Tibial artery (tissue), 4 donors: Measurements from ENCODE around the gene LRRC3.

Source experiments
- DNase-seq, 2 donors: peaks; one replicate each; pipeline ENCODE4 v3.0.0-alpha.2; 2019
- H3K27ac ChIP-seq, 2 donors: fragments of 200-600 bp; sonication (generic) in 1 of 2; 1 replicate in 1 of 2; 2 replicates in 1 of 2; pipeline ENCODE4 v1.5.1; 2018 to 2019; ENCODE audit warnings: mild to moderate bottlenecking in 1 of 2
- H3K27me3 ChIP-seq, 2 donors: fragments of 200-600 bp; sonication (generic) in 1 of 2; one replicate each; pipeline versions ENCODE4 v1.5.1 to v1.6.0; 2016 to 2019
- H3K36me3 ChIP-seq, 3 donors: fragments of 200-600 bp; sonication (generic) in 2 of 3; one replicate each; pipeline ENCODE4 v1.5.1; 2016 to 2019; ENCODE audit warnings: mild to moderate bottlenecking in 2 of 3
- H3K4me1 ChIP-seq, 4 donors: fragments of 200-600 bp; sonication (generic) in 2 of 4; 1 replicate in 3 of 4; 2 replicates in 1 of 4; pipeline ENCODE4 v1.5.1; 2016 to 2019
- H3K4me3 ChIP-seq, 2 donors: fragments of 200-600 bp; sonication (generic) in 1 of 2; 1 replicate in 1 of 2; 2 replicates in 1 of 2; pipeline ENCODE4 v1.5.1; 2018 to 2019; ENCODE audit warnings: mild to moderate bottlenecking in 2 of 2
- H3K9me3 ChIP-seq, 3 donors: fragments of 200-600 bp; sonication (generic) in 1 of 3; one replicate each; pipeline ENCODE4 v1.5.1; 2016 to 2019
- intact Hi-C: fragments of 100-400 bp; cut with DNase I; formaldehyde crosslinking; loops from one replicate; pipeline ENCODE4 v1.15.0; 2023; ENCODE audit warnings: low total_unique reads
- TF ChIP-seq, protein P1 (sequence below), 2 experiments: fragments of 200-600 bp in 1 of 2; fragments of 450-650 bp in 1 of 2; IDR thresholded peaks; one replicate each; pipeline ENCODE4 v1.5.1; 2017 to 2019; ENCODE audit warnings: antibody characterized with exemption in 2 of 2, mild to moderate bottlenecking in 1 of 2, moderate library complexity in 1 of 2

The LRRC3 gene

DNA sequence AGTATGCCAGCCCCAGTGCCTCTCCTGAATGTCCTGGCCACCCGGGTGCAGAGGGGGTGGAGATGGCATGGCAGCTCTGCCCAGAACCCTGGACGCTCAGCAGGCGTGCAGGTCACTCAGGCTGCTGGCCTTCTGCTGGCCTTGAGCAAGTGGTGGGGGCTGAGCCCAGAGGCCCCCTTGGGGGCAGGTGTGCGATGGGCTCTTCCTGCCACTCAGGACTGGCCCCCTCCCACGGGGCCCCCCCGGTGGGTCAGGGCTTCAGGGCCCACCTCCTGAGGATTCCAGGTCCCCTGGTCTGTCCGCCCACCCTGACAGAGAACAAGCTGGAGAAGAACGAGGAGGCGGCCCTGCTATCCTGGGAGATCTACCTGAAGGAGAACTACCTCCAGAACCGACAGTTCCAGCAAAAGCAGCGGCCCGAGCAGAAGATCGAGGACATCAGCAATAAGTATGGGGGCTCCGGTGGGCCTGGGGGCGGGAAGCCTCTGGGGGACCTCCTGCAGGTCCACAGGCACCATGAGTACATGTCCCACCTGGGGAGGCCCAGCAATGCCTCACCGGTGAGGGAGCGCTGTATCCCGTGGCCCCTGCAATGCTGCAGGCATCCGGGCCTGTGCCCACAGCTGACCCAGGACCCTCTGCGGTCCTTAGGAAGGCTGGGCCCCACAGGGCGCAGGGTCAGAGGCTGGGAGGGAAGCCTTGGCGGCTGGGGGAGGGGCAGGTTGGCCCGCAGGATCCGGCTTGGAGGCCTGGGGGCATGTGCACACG is 37.0 kb upstream of the LRRC3 start:
- H3K27ac ChIP-seq = no peak overlapping the region
- H3K36me3 ChIP-seq = no peaks in the 10 kb centered on the region
- DNase-seq = peak; percentile 10 to 63

DNA sequence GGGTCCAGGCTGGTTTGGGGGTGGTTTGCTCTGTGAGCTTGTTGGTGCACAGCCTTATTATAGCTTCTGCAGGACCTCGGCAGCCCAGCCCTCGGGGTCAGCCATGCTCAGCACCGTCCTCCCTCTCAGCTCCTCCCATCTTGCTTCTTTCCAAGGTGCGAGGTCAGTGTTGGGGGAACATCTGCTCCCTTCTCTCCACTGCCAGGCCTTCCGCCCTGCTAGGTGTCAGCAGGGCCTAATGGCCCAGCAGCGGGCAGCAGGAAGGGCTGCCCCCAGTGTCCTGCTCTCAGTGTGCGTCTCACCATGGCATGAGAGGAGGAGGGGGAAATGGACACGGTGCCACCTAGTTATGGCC is 36.5 kb upstream of the LRRC3 start:
- H3K9me3 ChIP-seq = no peaks in the 10 kb centered on the region
- peaks cover 0 to 49% of the 10 kb centered on the region in 2 donors for H3K27me3 ChIP-seq
- intact Hi-C loops = no loop called here
- H3K27ac ChIP-seq = no peak overlapping the region
- no peaks in the 10 kb centered on the region for H3K36me3 ChIP-seq
- TF ChIP-seq, protein P1, sequence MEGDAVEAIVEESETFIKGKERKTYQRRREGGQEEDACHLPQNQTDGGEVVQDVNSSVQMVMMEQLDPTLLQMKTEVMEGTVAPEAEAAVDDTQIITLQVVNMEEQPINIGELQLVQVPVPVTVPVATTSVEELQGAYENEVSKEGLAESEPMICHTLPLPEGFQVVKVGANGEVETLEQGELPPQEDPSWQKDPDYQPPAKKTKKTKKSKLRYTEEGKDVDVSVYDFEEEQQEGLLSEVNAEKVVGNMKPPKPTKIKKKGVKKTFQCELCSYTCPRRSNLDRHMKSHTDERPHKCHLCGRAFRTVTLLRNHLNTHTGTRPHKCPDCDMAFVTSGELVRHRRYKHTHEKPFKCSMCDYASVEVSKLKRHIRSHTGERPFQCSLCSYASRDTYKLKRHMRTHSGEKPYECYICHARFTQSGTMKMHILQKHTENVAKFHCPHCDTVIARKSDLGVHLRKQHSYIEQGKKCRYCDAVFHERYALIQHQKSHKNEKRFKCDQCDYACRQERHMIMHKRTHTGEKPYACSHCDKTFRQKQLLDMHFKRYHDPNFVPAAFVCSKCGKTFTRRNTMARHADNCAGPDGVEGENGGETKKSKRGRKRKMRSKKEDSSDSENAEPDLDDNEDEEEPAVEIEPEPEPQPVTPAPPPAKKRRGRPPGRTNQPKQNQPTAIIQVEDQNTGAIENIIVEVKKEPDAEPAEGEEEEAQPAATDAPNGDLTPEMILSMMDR (IDR thresholded peaks at IDR 0.05) = no peak
- no peaks in the 10 kb centered on the region for H3K4me1 ChIP-seq
- H3K4me3 ChIP-seq = no peak overlapping the region
- DNase-seq = peak in 1 of 2 donors; percentile 51

More for the DNA sequence above, 37.0 kb upstream of the LRRC3 start:
- intact Hi-C loops = no loop called here
- Histone ChIP-seq H3K27me3 (peaks cover 0 to 48% of the 10 kb centered on the region in 2 donors), H3K4me1 (no peaks in the 10 kb centered on the region), H3K9me3 (no peaks in the 10 kb centered on the region), H3K4me3 (no peak overlapping the region)
- TF ChIP-seq, protein P1 (IDR thresholded peaks at IDR 0.05) = no peak

DNA sequence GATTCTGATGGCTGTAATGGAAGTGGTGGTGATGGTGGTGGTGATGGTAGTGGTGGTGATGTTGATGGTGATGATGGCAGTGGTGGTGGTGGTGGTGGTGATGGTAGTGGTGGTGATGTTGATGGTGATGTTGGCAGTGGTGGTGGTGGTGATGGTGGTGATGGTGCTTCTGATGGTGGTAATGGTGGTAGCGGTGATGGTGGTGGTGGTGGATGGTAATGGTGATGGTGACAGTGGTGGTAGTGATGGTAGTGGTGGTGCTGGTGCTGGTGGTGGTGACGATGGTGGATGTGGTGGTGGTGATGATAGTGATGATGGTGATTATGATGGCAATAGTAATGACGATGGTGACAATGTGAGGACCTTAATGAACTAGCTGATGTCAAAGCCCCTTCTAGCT is 35.6 kb upstream of the LRRC3 start:
- H3K4me3 ChIP-seq = no peak overlapping the region
- intact Hi-C loops = no loop called here
- H3K9me3 ChIP-seq = no peaks in the 10 kb centered on the region
- H3K36me3 ChIP-seq = no peaks in the 10 kb centered on the region
- TF ChIP-seq, protein P1 (IDR thresholded peaks at IDR 0.05) = no peak
- no peak overlapping the region for H3K27ac ChIP-seq
- peaks cover 0 to 49% of the 10 kb centered on the region in 2 donors for H3K27me3 ChIP-seq
- no peaks in the 10 kb centered on the region for H3K4me1 ChIP-seq
- peak in 1 of 2 donors; percentile 19 for DNase-seq

DNA sequence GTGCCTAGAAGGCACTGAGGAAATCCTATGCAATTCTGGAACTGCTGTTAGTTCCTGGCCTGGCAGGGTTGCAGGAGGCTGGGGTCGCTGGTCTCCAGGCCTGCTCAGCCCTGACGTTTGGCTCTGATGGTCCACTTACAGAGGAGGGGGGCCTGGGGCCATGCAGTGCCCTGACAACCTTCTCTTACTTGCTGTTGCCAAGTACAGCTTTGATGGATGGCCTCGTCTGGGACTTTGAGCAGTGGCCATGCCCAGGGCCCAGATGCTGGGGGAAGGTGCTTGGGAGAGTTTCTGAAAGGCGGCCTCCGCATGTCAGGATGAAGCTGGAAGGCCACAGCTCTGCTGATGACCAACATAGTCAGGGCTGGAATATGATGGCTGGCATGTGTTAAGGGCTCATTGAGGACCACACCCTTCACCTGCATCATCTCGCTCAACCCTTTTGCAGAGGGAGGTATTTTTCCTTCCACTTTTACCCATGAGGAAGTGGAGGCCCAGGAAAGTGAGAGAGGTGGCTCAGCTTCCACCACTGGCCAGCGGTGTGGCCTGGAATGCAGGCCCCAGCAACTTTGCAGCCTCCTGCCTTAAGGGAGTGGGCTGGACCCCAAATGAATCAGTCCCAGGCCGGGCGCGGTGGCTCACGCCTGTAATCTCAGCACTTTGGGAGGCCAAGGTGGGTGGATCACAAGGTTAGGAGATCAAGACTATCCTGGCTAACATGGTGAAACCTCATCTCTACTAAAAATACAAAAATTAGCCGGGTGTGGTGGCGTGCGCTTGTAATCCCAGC is 34.7 kb upstream of the LRRC3 start:
- Histone ChIP-seq H3K27me3 (peaks cover 0 to 49% of the 10 kb centered on the region in 2 donors), H3K9me3 (no peaks in the 10 kb centered on the region), H3K27ac (no peak overlapping the region), H3K4me3 (no peak overlapping the region), H3K4me1 (no peaks in the 10 kb centered on the region), H3K36me3 (no peaks in the 10 kb centered on the region)
- DNase-seq = peak in 1 of 2 donors; percentile 27
- intact Hi-C loops = no loop called here
- TF ChIP-seq, protein P1 (IDR thresholded peaks at IDR 0.05) = no peak

DNA sequence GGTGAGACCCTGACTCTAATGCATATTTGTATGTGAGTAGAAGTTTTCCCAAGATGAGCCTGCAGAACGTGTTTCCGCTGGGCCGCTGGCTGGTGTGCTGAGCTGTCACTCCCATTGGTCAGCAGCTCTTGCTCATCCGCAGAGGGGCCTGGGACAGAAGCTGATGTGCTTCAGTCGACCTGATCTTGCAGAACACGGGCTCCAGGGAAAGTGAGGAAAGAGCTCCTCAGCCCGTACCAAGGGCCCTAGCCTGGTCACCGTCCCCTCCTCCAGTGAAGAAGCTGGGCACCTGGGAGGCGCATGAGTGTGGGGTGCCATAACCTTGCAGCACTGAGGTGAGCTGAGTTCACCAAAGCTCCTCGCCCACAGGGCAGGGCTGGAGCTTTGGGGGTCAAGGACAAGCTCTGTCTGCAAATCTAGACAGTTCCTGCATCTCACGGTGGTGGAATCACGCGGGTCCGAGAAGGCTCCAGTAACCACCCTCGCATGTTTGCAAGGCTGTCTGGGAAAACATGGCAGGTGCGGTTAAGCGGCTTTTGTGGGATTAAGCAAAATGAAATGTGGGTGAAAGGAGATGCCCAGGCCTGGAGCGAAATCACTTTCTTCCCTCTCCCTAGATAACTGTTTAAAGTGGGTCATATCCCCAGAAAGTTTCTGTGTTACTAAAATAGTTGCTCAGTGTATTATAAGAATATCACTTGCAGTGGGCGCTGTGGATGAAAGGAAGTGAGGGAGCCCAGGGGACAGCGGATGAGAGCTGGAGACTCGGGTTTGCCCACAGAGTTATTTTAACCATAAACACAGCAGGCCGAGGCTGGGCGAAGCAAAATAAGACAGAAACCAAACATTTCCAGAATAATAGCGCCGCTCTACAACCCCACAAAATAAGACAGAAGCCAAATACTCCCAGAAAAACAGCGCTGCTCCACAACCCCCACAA is 33.1 kb upstream of the LRRC3 start:
- peak; percentile 11 to 24 for DNase-seq
- no peak overlapping the region for H3K4me3 ChIP-seq
- H3K36me3 ChIP-seq = no peaks in the 10 kb centered on the region
- H3K27me3 ChIP-seq = peaks cover 0 to 54% of the 10 kb centered on the region in 2 donors
- intact Hi-C loops = no loop called here
- H3K9me3 ChIP-seq = no peaks in the 10 kb centered on the region
- no peaks in the 10 kb centered on the region for H3K4me1 ChIP-seq
- TF ChIP-seq, protein P1 (IDR thresholded peaks at IDR 0.05) = no peak
- H3K27ac ChIP-seq = no peak overlapping the region
